B cell (primary cell): ENCODE results near the gene VSIG10.
"Not testable (repeated sequence)": the region's sequence is repeated elsewhere in the genome, so short reads cannot be mapped to it uniquely, and the experiment has no call there.

Experiments used
- CTCF ChIP-seq: fragments of 200-600 bp; IDR thresholded peaks from one replicate; pipeline ENCODE4 v1.8.0; 2022; ENCODE audit warnings: antibody characterized with exemption, mild to moderate bottlenecking
- EZH2 ChIP-seq: IDR thresholded peaks from 2 replicates; pipeline ENCODE4 v1.6.1; 2012; ENCODE audit warnings: borderline replicate concordance, low read depth, mild to moderate bottlenecking, moderate library complexity, low read length; ENCODE audit not compliant: insufficient read depth, poor library complexity, severe bottlenecking

- not testable (repeated sequence) for TF ChIP-seq CTCF, EZH2
Observed at GRCh38 chr12:118081521-118081920, 22.3 kb downstream of the VSIG10 start.
